Activated naive CD4-positive, alpha-beta T cell treated with anti-CD3 and anti-CD28 coated beads, Interleukin-2, amount 50 U/mL, for 24 hours (primary cell): ENCODE measurements around the gene CCDC27.

ENCODE experiments used
- H3K27ac Mint-ChIP-seq: one replicate; pipeline ENCODE4 v1.8.0; 2021; ENCODE audit warnings: mild to moderate bottlenecking, mixed read lengths
- H3K27me3 Mint-ChIP-seq: one replicate; pipeline ENCODE4 v1.8.0; 2021; ENCODE audit warnings: mixed read lengths
- H3K36me3 Mint-ChIP-seq: one replicate; pipeline ENCODE4 v1.8.0; 2021; ENCODE audit warnings: mixed read lengths
- H3K4me1 Mint-ChIP-seq: one replicate; pipeline ENCODE4 v1.8.0; 2021; ENCODE audit warnings: mixed read lengths
- H3K4me3 Mint-ChIP-seq: one replicate; pipeline ENCODE4 v1.8.0; 2021; ENCODE audit warnings: mild to moderate bottlenecking, mixed read lengths
- H3K9me3 Mint-ChIP-seq: one replicate; pipeline ENCODE4 v1.8.0; 2021; ENCODE audit warnings: mixed read lengths

Gene CCDC27

GRCh38 chr1:3773572-3774275 lies 21.5 kb downstream of the CCDC27 start:
- Mint-ChIP-seq H3K27me3 (no peaks in the 10 kb centered on the region), H3K9me3 (no peaks in the 10 kb centered on the region), H3K36me3 (no peaks in the 10 kb centered on the region), H3K4me1 (peaks cover 10% of the 10 kb centered on the region), H3K4me3 (peak overlapping the region; percentile 7), H3K27ac (no peak overlapping the region)

- Mint-ChIP-seq H3K27ac (no peak overlapping the region), H3K27me3 (no peaks in the 10 kb centered on the region), H3K4me1 (peaks cover 10% of the 10 kb centered on the region), H3K36me3 (no peaks in the 10 kb centered on the region), H3K9me3 (no peaks in the 10 kb centered on the region), H3K4me3 (no peak overlapping the region)
Observed at GRCh38 chr1:3774276-3774945, 22.2 kb downstream of the CCDC27 start.

GRCh38 chr1:3774946-3775489 lies 22.8 kb downstream of the CCDC27 start:
- H3K36me3 Mint-ChIP-seq: peaks cover 3% of the 10 kb centered on the region
- H3K4me1 Mint-ChIP-seq: peaks cover 10% of the 10 kb centered on the region
- H3K9me3 Mint-ChIP-seq: no peaks in the 10 kb centered on the region
- no peaks in the 10 kb centered on the region for H3K27me3 Mint-ChIP-seq
- H3K4me3 Mint-ChIP-seq: no peak overlapping the region
- no peak overlapping the region for H3K27ac Mint-ChIP-seq

GRCh38 chr1:3775490-3776230 lies 23.4 kb downstream of the CCDC27 start:
- Mint-ChIP-seq H3K36me3 (peaks cover 6% of the 10 kb centered on the region), H3K27me3 (no peaks in the 10 kb centered on the region), H3K9me3 (no peaks in the 10 kb centered on the region), H3K27ac (no peak overlapping the region), H3K4me1 (peaks cover 8% of the 10 kb centered on the region), H3K4me3 (no peak overlapping the region)

- H3K27ac Mint-ChIP-seq: no peak overlapping the region
- peaks cover 5% of the 10 kb centered on the region for H3K4me1 Mint-ChIP-seq
- H3K27me3 Mint-ChIP-seq: no peaks in the 10 kb centered on the region
- H3K36me3 Mint-ChIP-seq: peaks cover 6% of the 10 kb centered on the region
- H3K4me3 Mint-ChIP-seq: no peak overlapping the region
- no peaks in the 10 kb centered on the region for H3K9me3 Mint-ChIP-seq
Observed at GRCh38 chr1:3776231-3776961, 24.1 kb downstream of the CCDC27 start.

GRCh38 chr1:3777078-3777547 lies 24.9 kb downstream of the CCDC27 start:
- Mint-ChIP-seq H3K9me3 (no peaks in the 10 kb centered on the region), H3K4me1 (no peaks in the 10 kb centered on the region), H3K36me3 (peaks cover 6% of the 10 kb centered on the region), H3K27ac (no peak overlapping the region), H3K4me3 (no peak overlapping the region), H3K27me3 (no peaks in the 10 kb centered on the region)

GRCh38 chr1:3777647-3778589 lies 25.7 kb downstream of the CCDC27 start:
- no peak overlapping the region for H3K4me3 Mint-ChIP-seq
- no peaks in the 10 kb centered on the region for H3K9me3 Mint-ChIP-seq
- H3K36me3 Mint-ChIP-seq: peaks cover 6% of the 10 kb centered on the region
- H3K27ac Mint-ChIP-seq: no peak overlapping the region
- no peaks in the 10 kb centered on the region for H3K4me1 Mint-ChIP-seq
- H3K27me3 Mint-ChIP-seq: no peaks in the 10 kb centered on the region

GRCh38 chr1:3778590-3779264 lies 26.5 kb downstream of the CCDC27 start:
- H3K4me1 Mint-ChIP-seq: no peaks in the 10 kb centered on the region
- H3K27me3 Mint-ChIP-seq: no peaks in the 10 kb centered on the region
- H3K4me3 Mint-ChIP-seq: no peak overlapping the region
- H3K27ac Mint-ChIP-seq: no peak overlapping the region
- no peaks in the 10 kb centered on the region for H3K9me3 Mint-ChIP-seq
- peaks cover 6% of the 10 kb centered on the region for H3K36me3 Mint-ChIP-seq

- Mint-ChIP-seq H3K4me3 (no peak overlapping the region), H3K36me3 (peaks cover 8% of the 10 kb centered on the region)
Observed at GRCh38 chr1:3779265-3779911, 27.1 kb downstream of the CCDC27 start.

GRCh38 chr1:3779912-3780416 lies 27.7 kb downstream of the CCDC27 start:
- no peak overlapping the region for H3K4me3 Mint-ChIP-seq
- H3K36me3 Mint-ChIP-seq: peaks cover 8% of the 10 kb centered on the region
- no peak overlapping the region for H3K27ac Mint-ChIP-seq
- no peaks in the 10 kb centered on the region for H3K4me1 Mint-ChIP-seq
- no peaks in the 10 kb centered on the region for H3K27me3 Mint-ChIP-seq
- H3K9me3 Mint-ChIP-seq: no peaks in the 10 kb centered on the region

More at GRCh38 chr1:3779265-3779911, 27.1 kb downstream of the CCDC27 start:
- Mint-ChIP-seq H3K9me3 (no peaks in the 10 kb centered on the region), H3K27me3 (no peaks in the 10 kb centered on the region), H3K27ac (no peak overlapping the region), H3K4me1 (no peaks in the 10 kb centered on the region)

- Mint-ChIP-seq H3K4me1 (no peaks in the 10 kb centered on the region), H3K36me3 (peaks cover 11% of the 10 kb centered on the region), H3K27ac (no peak overlapping the region), H3K27me3 (no peaks in the 10 kb centered on the region), H3K4me3 (no peak overlapping the region), H3K9me3 (no peaks in the 10 kb centered on the region)
Observed at GRCh38 chr1:3780901-3781300, 28.7 kb downstream of the CCDC27 start.

- Mint-ChIP-seq H3K4me1 (peaks cover 8% of the 10 kb centered on the region), H3K4me3 (no peak overlapping the region), H3K36me3 (peaks cover 11% of the 10 kb centered on the region), H3K9me3 (no peaks in the 10 kb centered on the region), H3K27ac (no peak overlapping the region), H3K27me3 (no peaks in the 10 kb centered on the region)
Observed at GRCh38 chr1:3783651-3784474, 31.6 kb downstream of the CCDC27 start.

GRCh38 chr1:3785045-3785444 lies 32.8 kb downstream of the CCDC27 start:
- Mint-ChIP-seq H3K4me3 (no peak overlapping the region), H3K27me3 (no peaks in the 10 kb centered on the region), H3K36me3 (peaks cover 8% of the 10 kb centered on the region), H3K4me1 (peaks cover 12% of the 10 kb centered on the region), H3K9me3 (no peaks in the 10 kb centered on the region), H3K27ac (peak overlapping the region; percentile 51)
